WTC11 (cell line): ENCODE measurements around the gene RNU1-2. TPM values are rescaled to one million over a fixed set of nuclear protein-coding genes. Genes with fewer than 3 reads are reported as not detected.
"Not testable (repeated sequence)": the region's sequence is repeated elsewhere in the genome, so short reads cannot be mapped to it uniquely, and the experiment has no call there.

ENCODE experiments used
- ATAC-seq: fragments of 200-7000 bp; cut with Tn5 transposase; 2 replicates; pipeline ENCODE4 v1.10.0; 2021; ENCODE audit warnings: mild to moderate bottlenecking, moderate library complexity
- CTCF ChIA-PET: fragments of 300-600 bp; sonication (Branson Sonifier 250); formaldehyde crosslinking; loops from one replicate; lab custom pipeline; 2021; ENCODE audit warnings: antibody characterized with exemption; lab: Charles Lee
- POLR2A ChIA-PET: fragments of 350-600 bp; sonication (Branson Sonifier 250); formaldehyde crosslinking; loops from one replicate; lab custom pipeline; 2021; ENCODE audit warnings: antibody characterized with exemption; lab: Charles Lee
- DNase-seq: peaks from one replicate; pipeline ENCODE4 v3.0.0; 2021; ENCODE audit warnings: low spot score
- H3K27ac Mint-ChIP-seq: 2 replicates; pipeline ENCODE4 v1.8.0; 2021; ENCODE audit warnings: mixed read lengths
- H3K27me3 Mint-ChIP-seq: 2 replicates; pipeline ENCODE4 v1.8.0; 2021; ENCODE audit warnings: low read depth, mild to moderate bottlenecking, moderate library complexity, mixed read lengths
- H3K36me3 Mint-ChIP-seq: 2 replicates; pipeline ENCODE4 v1.8.0; 2021; ENCODE audit warnings: mixed read lengths
- H3K4me1 Mint-ChIP-seq: 2 replicates; pipeline ENCODE4 v1.8.0; 2022; ENCODE audit warnings: mixed read lengths
- H3K4me3 Mint-ChIP-seq: 2 replicates; pipeline ENCODE4 v1.8.0; 2021; ENCODE audit warnings: mild to moderate bottlenecking, moderate library complexity, mixed read lengths
- H3K9me3 Mint-ChIP-seq: 2 replicates; pipeline ENCODE4 v1.8.0; 2021; ENCODE audit warnings: mixed read lengths
- ATF3 ChIP-seq: sonication (generic); formaldehyde crosslinking; conservative IDR thresholded peaks from 2 replicates; pipeline ENCODE4 v1.8.1; 2022; ENCODE audit warnings: mild to moderate bottlenecking, missing genetic modification reagents
- CREB1 ChIP-seq: sonication (generic); formaldehyde crosslinking; IDR thresholded peaks from 2 replicates; pipeline ENCODE4 v1.8.0; 2023; ENCODE audit warnings: mild to moderate bottlenecking, missing genetic modification reagents
- CTCF ChIP-seq: fragments of 200-600 bp; IDR thresholded peaks from 2 replicates; pipeline ENCODE4 v1.8.0; 2022; ENCODE audit warnings: antibody characterized with exemption
- E2F4 ChIP-seq: sonication (generic); formaldehyde crosslinking; IDR thresholded peaks from 2 replicates; pipeline ENCODE4 v1.8.1; 2022; ENCODE audit warnings: low read depth, mild to moderate bottlenecking, moderate library complexity, missing genetic modification reagents, borderline replicate concordance
- E2F5 ChIP-seq: sonication (generic); formaldehyde crosslinking; IDR thresholded peaks from 2 replicates; pipeline ENCODE4 v1.8.1; 2022; ENCODE audit warnings: mild to moderate bottlenecking, moderate library complexity, missing genetic modification reagents
- FOXK1 ChIP-seq: sonication (generic); formaldehyde crosslinking; IDR thresholded peaks from 2 replicates; pipeline ENCODE4 v1.8.0; 2022; ENCODE audit warnings: mild to moderate bottlenecking, moderate library complexity, missing genetic modification reagents
- FOXP4 ChIP-seq: sonication (generic); formaldehyde crosslinking; IDR thresholded peaks from 2 replicates; pipeline ENCODE4 v1.8.0; 2022; ENCODE audit warnings: mild to moderate bottlenecking, missing genetic modification reagents
- IRF2 ChIP-seq: sonication (generic); formaldehyde crosslinking; IDR thresholded peaks from 2 replicates; pipeline ENCODE4 v1.8.0; 2022; ENCODE audit warnings: low read depth, missing genetic modification reagents, borderline replicate concordance
- JUN ChIP-seq: sonication (generic); formaldehyde crosslinking; IDR thresholded peaks from 2 replicates; pipeline ENCODE4 v1.8.0; 2023; ENCODE audit warnings: mild to moderate bottlenecking, missing genetic modification reagents
- MAX ChIP-seq: sonication (generic); formaldehyde crosslinking; IDR thresholded peaks from 2 replicates; pipeline ENCODE4 v1.8.0; 2022; ENCODE audit warnings: mild to moderate bottlenecking, missing genetic modification reagents
- PRDM15 ChIP-seq: sonication (generic); formaldehyde crosslinking; IDR thresholded peaks from 2 replicates; pipeline ENCODE4 v1.8.0; 2022; ENCODE audit warnings: missing genetic modification reagents
- TCF7 ChIP-seq: sonication (generic); formaldehyde crosslinking; IDR thresholded peaks from 2 replicates; pipeline ENCODE4 v1.8.0; 2022; ENCODE audit warnings: mild to moderate bottlenecking, low read depth, missing genetic modification reagents, moderate library complexity
- TEAD1 ChIP-seq: sonication (generic); formaldehyde crosslinking; IDR thresholded peaks from 2 replicates; pipeline ENCODE4 v1.8.0; 2022; ENCODE audit warnings: mild to moderate bottlenecking, missing genetic modification reagents
- USF1 ChIP-seq: sonication (generic); formaldehyde crosslinking; IDR thresholded peaks from 2 replicates; pipeline ENCODE4 v1.8.0; 2022; ENCODE audit warnings: mild to moderate bottlenecking, missing genetic modification reagents
- ZNF232 ChIP-seq: sonication (generic); formaldehyde crosslinking; IDR thresholded peaks from 2 replicates; pipeline ENCODE4 v1.8.0; 2022; ENCODE audit warnings: mild to moderate bottlenecking, missing genetic modification reagents
- ZNF317 ChIP-seq: sonication (generic); formaldehyde crosslinking; IDR thresholded peaks from 2 replicates; pipeline ENCODE4 v1.8.1; 2023; ENCODE audit warnings: low read depth, mild to moderate bottlenecking, moderate library complexity, missing genetic modification reagents, borderline replicate concordance
- ZNF396 ChIP-seq: fragments of 250-450 bp; sonication (Bioruptor Pico); IDR thresholded peaks from 2 replicates; pipeline ENCODE4 v1.8.0; 2021; ENCODE audit warnings: mild to moderate bottlenecking, moderate library complexity, borderline replicate concordance
- ZNF512 ChIP-seq: sonication (generic); formaldehyde crosslinking; IDR thresholded peaks from 2 replicates; pipeline ENCODE4 v1.8.1; 2022; ENCODE audit warnings: missing genetic modification reagents, borderline replicate concordance
- total RNA-seq: library from RNA; stranded (reverse); gene quantifications from 3 replicates; pipeline ENCODE4 v1.2.3, GENCODE V29; 2021

RNU1-2 gene
- total RNA-seq, 1 experiment from 2014 or later: 1,197 TPM

GRCh38 chr1:16939386-16940180 is 43.8 kb downstream of the RNU1-2 start:
- Mint-ChIP-seq H3K36me3 (peaks cover 40% of the 10 kb centered on the region), H3K4me1 (peaks cover 10% of the 10 kb centered on the region)
- ChIA-PET CTCF (interaction anchor here (0.8 to 2.6 kb wide), 10 partner anchors 8 to 319 kb away, joined by 3 to 11 read pairs (median 4); no protein-coding TSS in a partner anchor), POLR2A (interaction anchor here (0.6 kb wide), 1 partner anchor 24 kb away, joined by 3 read pairs; no protein-coding TSS in a partner anchor)
- peak; percentile 93 for ATAC-seq
- not testable (repeated sequence) for H3K4me3 Mint-ChIP-seq, H3K9me3 Mint-ChIP-seq, H3K27me3 Mint-ChIP-seq, H3K27ac Mint-ChIP-seq
- DNase-seq: peak; percentile 58

- Mint-ChIP-seq H3K36me3 (peaks cover 29% of the 10 kb centered on the region), H3K4me1 (no peaks in the 10 kb centered on the region), H3K27me3 (no peaks in the 10 kb centered on the region), H3K27ac (no peak overlapping the region), H3K4me3 (no peak overlapping the region), H3K9me3 (no peaks in the 10 kb centered on the region)
- ChIA-PET CTCF (interaction anchor here (1.0 kb wide), 1 partner anchor 323 kb away, joined by 3 read pairs; no protein-coding TSS in a partner anchor), POLR2A (no interaction called here)
- no peak for DNase-seq
- TF ChIP-seq ZNF232 (no peak), ZNF396 (CRISPR knock-in tag) (no peak), FOXK1 (CRISPR knock-in tag) (no peak), ZNF512 (CRISPR knock-in tag) (no peak), CTCF (no peak), FOXP4 (no peak), MAX (no peak), TEAD1 (CRISPR knock-in tag) (no peak), USF1 (CRISPR knock-in tag) (no peak), E2F4 (CRISPR knock-in tag) (no peak), CREB1 (CRISPR knock-in tag) (no peak), PRDM15 (CRISPR knock-in tag) (no peak), ZNF317 (CRISPR knock-in tag) (no peak), IRF2 (CRISPR knock-in tag) (no peak), E2F5 (CRISPR knock-in tag) (no peak), TCF7 (no peak), ATF3 (no peak), JUN (CRISPR knock-in tag) (no peak)
- ATAC-seq: no peak
These were observed 48.3 kb downstream of the RNU1-2 start for GRCh38 chr1:16944038-16944437.

GRCh38 chr1:16945512-16945911 is 49.7 kb downstream of the RNU1-2 start:
- CTCF ChIA-PET: interaction anchor here (1.0 to 1.6 kb wide), 2 partner anchors 14 to 41 kb away, joined by 3 to 5 read pairs; no protein-coding TSS in a partner anchor
- H3K4me3 Mint-ChIP-seq, H3K27me3 Mint-ChIP-seq, POLR2A ChIA-PET, H3K9me3 Mint-ChIP-seq, ATAC-seq, H3K27ac Mint-ChIP-seq, DNase-seq, H3K4me1 Mint-ChIP-seq: not testable (repeated sequence)
- peaks cover 32% of the 10 kb centered on the region for H3K36me3 Mint-ChIP-seq
